ENCODE results near the gene EPC2. TPM values are rescaled to one million over a fixed set of nuclear protein-coding genes. Genes with fewer than 3 reads are reported as not detected.
A peak's percentile ranks its signal among the peaks of the same experiment; 100 is the strongest.
"Not testable (repeated sequence)": the region's sequence is repeated elsewhere in the genome, so short reads cannot be mapped to it uniquely, and the experiment has no call there.

EPC2 gene
- total and polyA plus RNA-seq, 4 donors: 11.1 to 43.6 (median 27.6) TPM

DNA sequence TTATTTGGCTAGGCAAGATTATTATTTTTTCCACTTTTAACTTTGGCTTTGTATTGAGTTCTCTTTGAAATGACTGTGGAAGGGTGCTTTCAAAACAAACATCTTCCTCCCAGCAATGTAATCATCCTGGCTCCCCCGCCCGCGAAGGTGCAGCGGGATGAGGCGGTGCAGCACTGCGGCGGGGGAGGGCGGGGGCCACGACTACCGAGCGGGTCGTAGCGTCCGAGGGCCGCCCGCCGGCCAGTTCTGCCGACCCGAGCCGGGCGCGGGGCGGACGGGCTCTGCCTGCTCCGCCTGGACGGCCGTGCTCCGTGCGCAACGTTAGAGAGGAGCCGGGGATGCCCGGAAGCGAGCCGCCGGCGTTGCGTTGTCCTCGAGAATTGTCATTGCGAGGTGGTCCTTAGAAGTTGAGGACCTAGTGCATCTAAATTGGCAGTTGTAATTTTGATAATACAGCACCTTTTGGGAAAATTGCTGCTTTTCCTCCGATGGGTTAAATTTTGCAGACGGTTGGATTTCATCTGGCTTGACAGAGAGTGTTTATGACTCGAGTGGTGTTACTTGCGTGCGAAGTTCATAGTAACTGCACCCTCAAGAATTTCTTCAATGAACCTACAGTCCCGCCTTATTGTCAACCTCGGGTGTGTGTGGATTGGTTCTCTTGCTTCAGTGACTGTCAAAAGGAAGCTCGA lies 1.1 kb downstream of the EPC2 start:
- H3K27me3 ChIP-seq (ENCODE audit: control insufficient read depth in 1 of 2, insufficient read depth in 2 of 2, low read length in 1 of 2): no peaks in the 10 kb centered on the region
- intact Hi-C loops (cut with DNase I): loop anchor here in 1 of 2 donors (10.0 kb wide), 2 partner anchors 131 to 139 kb away; no protein-coding TSS in a partner anchor

DNA sequence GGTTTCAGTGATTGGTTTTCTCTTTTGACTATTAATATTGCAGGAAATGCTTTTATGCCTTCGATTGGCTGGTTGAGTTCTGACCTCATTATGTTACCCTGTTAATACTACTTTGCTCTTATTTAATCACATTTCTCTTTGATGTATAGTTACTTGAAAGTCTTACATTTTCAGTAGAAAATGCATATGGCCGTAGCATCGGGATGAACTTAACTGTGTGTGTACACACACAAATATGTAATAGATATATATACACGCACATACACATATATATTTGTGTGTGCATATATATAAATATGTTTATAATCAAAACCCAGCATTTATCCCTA lies 1.6 kb downstream of the EPC2 start:
- Histone ChIP-seq H3K27ac (ENCODE audit: low read depth in 1 of 2, low read length in 2 of 2) (peak overlapping the region in 1 of 2 donors; percentile 48), H3K36me3 (ENCODE audit: control insufficient read depth in 1 of 2, insufficient read depth in 2 of 2, low read length in 1 of 2) (no peaks in the 10 kb centered on the region), H3K4me1 (ENCODE audit: control insufficient read depth in 1 of 2, insufficient read depth in 2 of 2, low read length in 2 of 2) (peaks cover 2 to 4% of the 10 kb centered on the region in 2 donors), H3K27me3 (ENCODE audit: control insufficient read depth in 1 of 2, insufficient read depth in 2 of 2, low read length in 1 of 2) (no peaks in the 10 kb centered on the region), H3K9me3 (ENCODE audit: control insufficient read depth, low read length) (no peaks in the 10 kb centered on the region), H3K4me3 (ENCODE audit: low read length in 2 of 2) (peak overlapping the region; percentile 77 to 99)
- DNase-seq (no peak), ATAC-seq (ENCODE audit: low FRiP score) (no peak)
- intact Hi-C loops (cut with DNase I): loop anchor here in 1 of 2 donors (10.0 kb wide), 2 partner anchors 131 to 139 kb away; no protein-coding TSS in a partner anchor
- 15 to 22% methylated on average over 4 of the region's 4 CpGs for WGBS, 2 donors

More for the DNA sequence above, 1.1 kb downstream of the EPC2 start:
- WGBS, 2 donors: 0 to 1% methylated on average over 47 of the region's 47 CpGs
- peak; percentile 57 for ATAC-seq (ENCODE audit: low FRiP score)
- Histone ChIP-seq H3K4me3 (ENCODE audit: low read length in 2 of 2) (peak overlapping the region; percentile 77 to 99), H3K36me3 (ENCODE audit: control insufficient read depth in 1 of 2, insufficient read depth in 2 of 2, low read length in 1 of 2) (no peaks in the 10 kb centered on the region), H3K27ac (ENCODE audit: low read depth in 1 of 2, low read length in 2 of 2) (peak overlapping the region in 1 of 2 donors; percentile 97), H3K9me3 (ENCODE audit: control insufficient read depth, low read length) (no peaks in the 10 kb centered on the region), H3K4me1 (ENCODE audit: control insufficient read depth in 1 of 2, insufficient read depth in 2 of 2, low read length in 2 of 2) (peaks cover 0 to 4% of the 10 kb centered on the region in 2 donors)
- peak; percentile 59 to 81 for DNase-seq

DNA sequence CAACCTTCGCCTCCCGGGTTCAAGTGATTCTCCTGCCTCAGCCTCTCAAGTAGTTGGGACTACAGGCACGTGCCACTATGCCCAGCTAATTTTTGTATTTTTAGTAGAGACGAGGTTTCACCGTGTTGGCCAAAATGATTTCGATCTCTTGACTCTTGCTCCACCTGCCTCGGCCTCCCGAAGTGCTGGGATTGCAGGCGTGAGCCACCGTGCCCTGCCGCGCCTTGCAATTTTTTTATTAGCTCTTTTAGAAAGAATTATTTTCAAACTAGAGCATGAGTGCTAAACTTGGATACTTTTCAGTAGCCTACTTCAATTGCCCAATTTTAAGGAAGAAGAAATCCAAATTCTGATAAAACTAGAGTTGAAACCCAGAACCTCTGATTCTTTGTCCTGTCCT lies 3.2 kb downstream of the EPC2 start:
- 91 to 92% methylated on average over 12 of the region's 12 CpGs for WGBS, 2 donors
- not testable (repeated sequence) for H3K27me3 ChIP-seq (ENCODE audit: control insufficient read depth in 1 of 2, insufficient read depth in 2 of 2, low read length in 1 of 2); DNase-seq; H3K9me3 ChIP-seq (ENCODE audit: control insufficient read depth, low read length); H3K4me3 ChIP-seq (ENCODE audit: low read length in 2 of 2); H3K36me3 ChIP-seq (ENCODE audit: control insufficient read depth in 1 of 2, insufficient read depth in 2 of 2, low read length in 1 of 2); ATAC-seq (ENCODE audit: low FRiP score); H3K4me1 ChIP-seq (ENCODE audit: control insufficient read depth in 1 of 2, insufficient read depth in 2 of 2, low read length in 2 of 2); H3K27ac ChIP-seq (ENCODE audit: low read depth in 1 of 2, low read length in 2 of 2)
- intact Hi-C loops (cut with DNase I): loop anchor here in 1 of 2 donors (10.0 kb wide), 2 partner anchors 133 to 137 kb away; no protein-coding TSS in a partner anchor

- DNase-seq: no peak
- no peak for ATAC-seq (ENCODE audit: low FRiP score)
- no peaks in the 10 kb centered on the region for H3K9me3 ChIP-seq (ENCODE audit: control insufficient read depth, low read length)
- no peaks in the 10 kb centered on the region for H3K27me3 ChIP-seq (ENCODE audit: control insufficient read depth in 1 of 2, insufficient read depth in 2 of 2, low read length in 1 of 2)
- no peak overlapping the region for H3K4me3 ChIP-seq (ENCODE audit: low read length in 2 of 2)
- intact Hi-C loops (cut with DNase I): loop anchor here in 1 of 2 donors (10.0 kb wide), 2 partner anchors 135 kb away; no protein-coding TSS in a partner anchor
- no peaks in the 10 kb centered on the region for H3K36me3 ChIP-seq (ENCODE audit: control insufficient read depth in 1 of 2, insufficient read depth in 2 of 2, low read length in 1 of 2)
- no peak overlapping the region for H3K27ac ChIP-seq (ENCODE audit: low read depth in 1 of 2, low read length in 2 of 2)
- H3K4me1 ChIP-seq (ENCODE audit: control insufficient read depth in 1 of 2, insufficient read depth in 2 of 2, low read length in 2 of 2): peaks cover 2% of the 10 kb centered on the region in 2 donors
Measured at GRCh38 chr2:148649936-148650335, 5.4 kb downstream of the EPC2 start.

- 82 to 86% methylated on average over 2 of the region's 2 CpGs for WGBS, 2 donors
- no peak overlapping the region for H3K4me3 ChIP-seq (ENCODE audit: low read length in 2 of 2)
- peaks cover 2% of the 10 kb centered on the region in 2 donors for H3K4me1 ChIP-seq (ENCODE audit: control insufficient read depth in 1 of 2, insufficient read depth in 2 of 2, low read length in 2 of 2)
- intact Hi-C loops (cut with DNase I): no loop called here
- no peaks in the 10 kb centered on the region for H3K27me3 ChIP-seq (ENCODE audit: control insufficient read depth in 1 of 2, insufficient read depth in 2 of 2, low read length in 1 of 2)
- no peak overlapping the region for H3K27ac ChIP-seq (ENCODE audit: low read depth in 1 of 2, low read length in 2 of 2)
- no peaks in the 10 kb centered on the region for H3K9me3 ChIP-seq (ENCODE audit: control insufficient read depth, low read length)
- H3K36me3 ChIP-seq (ENCODE audit: control insufficient read depth in 1 of 2, insufficient read depth in 2 of 2, low read length in 1 of 2): no peaks in the 10 kb centered on the region
- DNase-seq (no peak), ATAC-seq (ENCODE audit: low FRiP score) (no peak)
Measured at GRCh38 chr2:148650881-148651280, 6.3 kb downstream of the EPC2 start.

- 72 to 76% methylated on average over 2 of the region's 2 CpGs for WGBS, 2 donors
- peaks cover 2% of the 10 kb centered on the region in 2 donors for H3K4me1 ChIP-seq (ENCODE audit: control insufficient read depth in 1 of 2, insufficient read depth in 2 of 2, low read length in 2 of 2)
Measured at GRCh38 chr2:148651972-148652371, 7.4 kb downstream of the EPC2 start.

DNA sequence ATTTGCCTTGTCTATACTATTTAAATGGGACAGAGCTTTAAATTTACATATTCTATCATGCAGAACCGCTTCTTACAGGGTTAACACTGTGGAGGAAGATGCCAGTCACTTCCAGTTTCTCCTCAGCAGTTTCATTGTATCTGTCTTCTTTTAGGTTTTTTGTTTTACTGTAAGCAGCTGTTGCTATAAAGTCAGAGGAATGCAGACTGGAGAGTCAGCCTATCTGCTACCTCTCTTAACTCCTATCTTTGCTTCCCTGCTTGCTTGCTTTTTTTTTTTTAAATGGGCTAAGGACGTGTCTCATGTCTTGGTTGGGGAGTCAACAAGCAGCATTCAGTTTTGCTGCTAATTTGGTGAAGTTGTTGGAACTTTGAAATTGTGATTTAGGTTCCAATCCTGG lies 8.9 kb downstream of the EPC2 start:
- H3K36me3 ChIP-seq (ENCODE audit: control insufficient read depth in 1 of 2, insufficient read depth in 2 of 2, low read length in 1 of 2): no peaks in the 10 kb centered on the region
- no peak for DNase-seq
- no peaks in the 10 kb centered on the region for H3K27me3 ChIP-seq (ENCODE audit: control insufficient read depth in 1 of 2, insufficient read depth in 2 of 2, low read length in 1 of 2)
- peaks cover 2 to 4% of the 10 kb centered on the region in 2 donors for H3K4me1 ChIP-seq (ENCODE audit: control insufficient read depth in 1 of 2, insufficient read depth in 2 of 2, low read length in 2 of 2)
- no peaks in the 10 kb centered on the region for H3K9me3 ChIP-seq (ENCODE audit: control insufficient read depth, low read length)
- H3K27ac ChIP-seq (ENCODE audit: low read depth in 1 of 2, low read length in 2 of 2): no peak overlapping the region
- no peak for ATAC-seq (ENCODE audit: low FRiP score)
- intact Hi-C loops (cut with DNase I): no loop called here
- no peak overlapping the region for H3K4me3 ChIP-seq (ENCODE audit: low read length in 2 of 2)
- 42 to 48% methylated on average over 2 of the region's 2 CpGs for WGBS, 2 donors

More at GRCh38 chr2:148651972-148652371, 7.4 kb downstream of the EPC2 start:
- H3K27me3 ChIP-seq (ENCODE audit: control insufficient read depth in 1 of 2, insufficient read depth in 2 of 2, low read length in 1 of 2): no peaks in the 10 kb centered on the region
- H3K4me3 ChIP-seq (ENCODE audit: low read length in 2 of 2): no peak overlapping the region
- ATAC-seq (ENCODE audit: low FRiP score): no peak
- H3K27ac ChIP-seq (ENCODE audit: low read depth in 1 of 2, low read length in 2 of 2): no peak overlapping the region
- DNase-seq: no peak
- intact Hi-C loops (cut with DNase I): no loop called here
- no peaks in the 10 kb centered on the region for H3K9me3 ChIP-seq (ENCODE audit: control insufficient read depth, low read length)
- no peaks in the 10 kb centered on the region for H3K36me3 ChIP-seq (ENCODE audit: control insufficient read depth in 1 of 2, insufficient read depth in 2 of 2, low read length in 1 of 2)

DNA sequence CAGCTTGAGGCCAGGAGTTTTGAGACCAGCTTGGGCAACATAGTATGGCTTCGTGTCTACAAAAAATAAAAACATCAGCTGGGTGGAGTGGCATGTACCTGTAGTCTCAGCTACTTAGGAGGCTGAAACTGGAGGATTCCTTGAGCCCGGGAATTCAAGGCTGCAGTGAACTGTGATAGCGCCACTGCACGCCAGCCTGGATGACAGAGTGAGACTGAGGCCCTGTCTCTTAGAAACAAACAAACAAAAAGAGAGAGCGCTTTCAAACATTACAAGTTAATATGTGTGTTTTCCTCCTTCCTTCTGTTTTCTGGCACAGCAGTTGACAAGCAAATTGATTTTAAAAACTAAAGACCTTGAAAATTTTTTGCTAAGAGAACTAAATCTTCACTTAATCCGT lies 9.9 kb downstream of the EPC2 start:
- Histone ChIP-seq H3K27ac (ENCODE audit: low read depth in 1 of 2, low read length in 2 of 2) (no peak overlapping the region), H3K4me1 (ENCODE audit: control insufficient read depth in 1 of 2, insufficient read depth in 2 of 2, low read length in 2 of 2) (peaks cover 2 to 3% of the 10 kb centered on the region in 2 donors), H3K4me3 (ENCODE audit: low read length in 2 of 2) (no peak overlapping the region), H3K9me3 (ENCODE audit: control insufficient read depth, low read length) (no peaks in the 10 kb centered on the region), H3K27me3 (ENCODE audit: control insufficient read depth in 1 of 2, insufficient read depth in 2 of 2, low read length in 1 of 2) (no peaks in the 10 kb centered on the region), H3K36me3 (ENCODE audit: control insufficient read depth in 1 of 2, insufficient read depth in 2 of 2, low read length in 1 of 2) (no peaks in the 10 kb centered on the region)
- WGBS, 2 donors: 87 to 94% methylated on average over 6 of the region's 6 CpGs
- DNase-seq (no peak), ATAC-seq (ENCODE audit: low FRiP score) (no peak)
- intact Hi-C loops (cut with DNase I): no loop called here

DNA sequence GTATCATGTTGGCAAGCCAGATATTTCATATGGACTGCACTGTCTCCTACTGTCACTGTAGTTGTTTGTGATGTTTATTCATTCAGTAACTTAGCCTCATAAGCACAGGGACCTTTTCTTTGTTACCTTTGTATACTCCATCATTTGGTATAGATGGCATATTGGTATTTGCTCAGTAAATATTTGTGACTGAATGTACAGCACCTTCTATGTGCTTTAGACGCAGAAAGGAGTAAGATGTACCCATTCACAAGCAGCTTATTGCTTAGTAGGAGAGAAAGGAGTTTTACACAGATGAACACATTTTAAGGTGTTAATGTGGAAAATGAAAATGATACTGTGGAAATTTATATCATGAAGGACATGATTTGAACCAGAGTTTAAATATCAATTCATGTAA lies 12.0 kb downstream of the EPC2 start:
- Histone ChIP-seq H3K9me3 (ENCODE audit: control insufficient read depth, low read length) (no peaks in the 10 kb centered on the region), H3K4me3 (ENCODE audit: low read length in 2 of 2) (no peak overlapping the region)
- WGBS, 2 donors: 92 to 93% methylated on average over 1 of the region's 1 CpG

More for the DNA sequence above, 12.0 kb downstream of the EPC2 start:
- intact Hi-C loops (cut with DNase I): no loop called here
- DNase-seq (no peak), ATAC-seq (ENCODE audit: low FRiP score) (no peak)
- no peaks in the 10 kb centered on the region for H3K27me3 ChIP-seq (ENCODE audit: control insufficient read depth in 1 of 2, insufficient read depth in 2 of 2, low read length in 1 of 2)
- H3K27ac ChIP-seq (ENCODE audit: low read depth in 1 of 2, low read length in 2 of 2): no peak overlapping the region
- peaks cover 3% of the 10 kb centered on the region in 2 donors for H3K4me1 ChIP-seq (ENCODE audit: control insufficient read depth in 1 of 2, insufficient read depth in 2 of 2, low read length in 2 of 2)
- H3K36me3 ChIP-seq (ENCODE audit: control insufficient read depth in 1 of 2, insufficient read depth in 2 of 2, low read length in 1 of 2): no peaks in the 10 kb centered on the region
